HG03095 (cell line): ENCODE results near the gene YIPF2.
"Not testable (repeated sequence)": the region's sequence is repeated elsewhere in the genome, so short reads cannot be mapped to it uniquely, and the experiment has no call there.

Experiments
- ATAC-seq: cut with Tn5 transposase; IDR thresholded peaks from one replicate; pipeline ENCODE4 v1.9.1; 2021; ENCODE audit warnings: moderate library complexity; ENCODE audit not compliant: unreplicated experiment

The YIPF2 gene

DNA sequence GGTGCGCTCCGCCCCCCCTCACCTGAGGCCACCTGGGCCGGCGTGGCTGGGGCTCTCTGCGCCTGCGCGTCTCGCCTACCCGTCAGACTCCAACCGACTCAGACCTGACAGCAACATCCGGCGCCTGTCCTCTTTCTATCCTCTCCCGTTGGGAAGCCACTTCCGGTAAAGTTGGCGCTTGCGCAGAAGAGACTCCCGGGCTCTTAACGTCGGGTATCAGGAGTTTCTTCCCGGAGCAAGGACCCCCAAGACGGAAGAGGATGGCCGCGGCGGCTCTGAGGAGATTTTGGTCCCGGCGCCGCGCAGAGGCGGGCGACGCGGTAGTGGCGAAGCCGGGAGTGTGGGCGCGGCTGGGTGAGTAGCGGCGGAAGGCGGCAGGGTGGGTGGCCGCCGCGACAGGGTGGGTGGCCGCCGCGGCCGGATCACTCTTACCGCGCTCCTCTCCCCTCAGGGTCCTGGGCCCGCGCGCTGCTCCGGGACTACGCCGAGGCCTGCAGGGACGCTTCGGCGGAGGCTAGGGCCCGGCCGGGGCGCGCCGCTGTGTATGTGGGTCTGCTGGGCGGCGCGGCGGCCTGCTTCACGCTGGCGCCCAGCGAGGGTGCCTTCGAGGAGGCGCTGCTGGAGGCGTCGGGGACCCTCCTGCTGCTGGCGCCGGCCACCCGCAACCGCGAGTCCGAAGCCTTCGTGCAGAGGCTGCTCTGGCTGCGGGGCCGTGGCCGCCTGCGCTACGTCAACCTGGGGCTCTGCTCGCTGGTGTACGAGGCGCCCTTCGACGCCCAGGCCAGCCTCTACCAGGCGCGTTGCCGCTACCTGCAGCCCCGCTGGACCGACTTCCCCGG, at the start of gene YIPF2, which contains the start of gene TIMM29:
Gene YIPF2, minus strand, starts transcription at position 77 of the 839 bp plus-strand sequence. CDS start 229 bp downstream, outside the sequence.
Gene TIMM29, plus strand, starts transcription at position 249 of the 839 bp plus-strand sequence. Its CDS starts 12 bp downstream, at position 261.
- peak; percentile 67 for ATAC-seq

GRCh38 chr19:10977742-10978092, 49.3 kb upstream of the YIPF2 start:
- no peak for ATAC-seq

- ATAC-seq: no peak
Measured at GRCh38 chr19:10976131-10976892, 47.9 kb upstream of the YIPF2 start.

GRCh38 chr19:10975374-10976130, 47.1 kb upstream of the YIPF2 start:
- ATAC-seq: no peak

DNA sequence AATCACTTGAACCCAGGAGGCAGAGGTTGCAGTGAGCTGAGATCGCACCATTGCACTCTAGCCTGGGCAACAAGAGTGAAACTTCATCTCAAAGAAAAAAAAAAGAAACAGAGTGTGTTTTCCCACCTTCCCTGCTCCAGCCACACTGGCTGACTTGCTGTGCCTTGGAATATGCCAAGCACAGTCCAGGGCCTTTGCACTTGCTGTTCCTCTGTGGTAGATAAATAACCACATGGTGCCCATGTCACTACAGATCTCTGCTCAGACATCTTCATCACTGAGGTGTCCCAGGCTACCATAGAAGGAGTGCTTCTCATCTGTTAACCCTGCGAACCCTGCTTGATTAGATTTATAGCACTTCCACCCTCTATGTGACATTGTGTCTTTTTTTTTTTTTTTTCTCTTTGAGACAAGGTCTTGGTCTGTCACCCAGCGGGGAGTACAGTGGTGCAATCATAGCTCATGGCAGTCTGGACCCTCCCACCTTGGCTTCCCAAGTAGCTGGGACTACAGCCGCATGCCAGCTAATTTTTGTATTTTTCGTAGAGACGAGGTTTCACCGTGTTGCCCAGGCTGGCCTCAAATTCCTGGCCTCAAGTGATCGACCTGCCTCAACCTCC, 42.8 kb upstream of the YIPF2 start:
- ATAC-seq: no peak

DNA sequence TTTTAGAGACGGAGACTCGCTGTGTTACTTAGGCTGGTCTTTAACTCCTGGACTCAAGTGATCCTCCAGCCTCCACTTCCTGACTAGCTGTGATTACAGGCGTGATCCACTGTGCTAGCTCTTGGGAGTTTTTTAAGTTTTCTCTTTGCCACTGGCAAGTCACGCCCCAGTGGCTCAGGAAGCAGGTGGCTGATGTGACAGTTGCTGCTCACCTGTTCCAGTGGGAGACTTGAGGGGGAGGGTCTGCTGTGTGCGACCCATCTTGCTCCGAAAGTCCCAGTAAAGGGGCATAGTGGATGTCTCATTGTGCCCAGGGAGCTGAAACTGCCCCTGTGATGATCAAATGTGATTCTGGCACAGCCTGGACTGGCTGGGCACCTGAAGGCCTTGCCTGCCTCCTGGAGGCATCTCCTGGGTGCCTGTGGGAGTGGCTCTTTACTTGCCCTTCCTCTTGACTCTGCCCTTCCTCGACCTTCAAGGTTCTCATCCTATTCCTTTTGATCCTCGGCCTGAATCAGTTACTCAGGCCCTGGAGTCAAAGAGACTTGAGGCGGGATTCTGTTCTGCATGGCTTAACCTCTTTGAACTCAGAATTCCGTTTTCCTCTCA, 40.2 kb upstream of the YIPF2 start:
- no peak for ATAC-seq

DNA sequence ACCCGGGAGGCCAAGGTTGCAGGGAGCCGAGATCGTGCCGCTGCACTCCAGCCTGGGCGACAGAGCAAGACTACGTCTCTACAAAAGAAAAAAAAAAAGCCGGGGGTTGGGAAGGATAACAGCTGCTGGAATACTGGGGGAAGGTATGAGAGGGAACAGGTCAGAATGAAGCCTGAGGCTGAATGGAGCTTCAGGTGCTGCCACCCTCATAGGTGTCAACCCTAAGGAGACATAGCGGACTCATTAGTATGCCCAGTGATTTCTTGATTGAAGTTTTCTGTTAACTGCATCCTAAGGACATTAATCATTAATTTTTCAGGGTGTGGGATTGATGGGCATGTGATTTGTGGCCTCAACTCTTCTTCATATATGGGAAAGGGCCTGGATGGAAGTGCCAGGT, 38.4 kb upstream of the YIPF2 start:
- ATAC-seq: no peak

- ATAC-seq: no peak
Measured at GRCh38 chr19:10965398-10965797, 37.0 kb upstream of the YIPF2 start.

DNA sequence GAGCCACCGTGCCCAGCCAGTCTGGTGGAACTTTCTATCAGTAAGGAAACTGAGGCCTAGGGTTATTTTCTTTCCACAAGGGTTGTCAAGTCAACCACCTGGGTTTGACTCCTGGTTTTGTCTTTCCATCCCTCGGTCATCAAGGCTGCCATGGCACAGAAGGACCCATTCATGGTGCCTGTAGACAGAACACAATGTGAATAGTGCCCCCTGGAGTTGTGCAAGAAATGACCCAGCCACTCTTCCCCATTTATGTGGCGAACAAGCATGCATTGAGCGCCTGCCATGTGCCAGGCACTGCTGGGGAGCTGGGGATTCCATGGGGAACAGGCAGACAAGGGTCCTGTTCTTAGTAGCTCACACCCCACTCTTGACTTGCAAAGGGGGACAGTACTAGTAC, 36.5 kb upstream of the YIPF2 start:
- ATAC-seq: no peak

GRCh38 chr19:10963865-10964264, 35.4 kb upstream of the YIPF2 start:
- no peak for ATAC-seq

GRCh38 chr19:10962863-10963262, 34.4 kb upstream of the YIPF2 start:
- no peak for ATAC-seq

- ATAC-seq: peak; percentile 34
Measured at GRCh38 chr19:10961073-10961860, 32.8 kb upstream of the YIPF2 start.

DNA sequence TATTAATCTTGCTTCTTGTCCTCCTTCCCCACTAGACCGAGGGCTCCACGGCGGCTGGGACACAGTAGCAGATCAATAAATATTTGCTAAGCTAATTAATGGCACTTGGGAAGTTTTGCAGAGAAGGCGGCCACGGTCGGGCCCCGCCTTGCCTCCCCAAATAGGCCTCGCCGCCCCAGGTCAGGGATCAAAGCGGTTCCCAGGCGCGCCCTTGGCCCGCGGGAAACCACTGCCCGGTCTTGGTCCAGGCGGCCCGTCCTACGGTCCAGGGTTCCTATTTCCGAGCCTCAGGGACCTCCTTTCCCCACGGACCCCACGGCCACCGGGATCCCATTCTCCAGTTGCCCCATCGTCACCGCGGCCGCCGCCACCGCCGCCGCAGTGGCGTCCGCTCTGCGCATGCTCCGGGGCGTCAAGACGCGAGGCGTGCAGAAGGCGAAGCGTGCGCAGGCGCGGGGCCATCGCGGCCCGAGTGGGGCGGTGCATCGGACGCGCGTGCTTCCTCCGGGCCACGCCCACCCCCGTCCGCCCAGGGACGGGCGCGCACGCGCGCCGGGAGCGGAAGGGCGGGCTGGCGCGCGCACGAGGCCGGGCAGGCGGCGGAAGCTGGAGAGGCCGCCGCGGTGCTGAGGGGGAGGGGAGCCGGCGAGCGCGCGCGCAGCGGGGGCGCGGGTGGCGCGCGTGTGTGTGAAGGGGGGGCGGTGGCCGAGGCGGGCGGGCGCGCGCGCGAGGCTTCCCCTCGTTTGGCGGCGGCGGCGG, 32.1 kb upstream of the YIPF2 start, which contains the start of gene SMARCA4:
Gene SMARCA4, plus strand, starts transcription at position 717 of the 759 bp plus-strand sequence. CDS start 23,122 bp downstream, outside the sequence.
- ATAC-seq: peak; percentile 56

- not testable (repeated sequence) for ATAC-seq
Measured at GRCh38 chr19:10959277-10959968, 31.0 kb upstream of the YIPF2 start.

- no peak for ATAC-seq
Measured at GRCh38 chr19:10952809-10953208, 24.4 kb upstream of the YIPF2 start.

GRCh38 chr19:10946958-10947657, 18.7 kb upstream of the YIPF2 start:
- ATAC-seq: no peak

DNA sequence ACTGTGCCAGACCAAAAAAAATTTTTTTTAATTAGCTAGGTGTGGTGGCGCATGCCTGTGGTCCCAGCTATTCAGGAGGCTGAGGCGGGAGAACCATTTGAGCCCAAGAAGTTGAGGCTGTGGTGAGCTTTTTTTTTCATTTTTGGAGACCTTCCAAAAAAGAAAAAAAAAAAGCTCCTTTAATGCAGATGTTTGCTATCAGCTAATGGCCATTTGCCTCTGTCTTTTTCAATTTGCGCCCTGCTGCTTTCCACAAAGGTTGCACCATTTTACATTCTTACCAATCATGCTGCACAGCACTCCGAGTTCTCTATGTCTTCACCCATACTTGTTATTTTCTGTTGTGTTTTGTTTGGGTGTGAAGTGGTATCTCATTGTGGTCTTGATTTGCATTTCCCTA, 16.8 kb upstream of the YIPF2 start:
- no peak for ATAC-seq

- ATAC-seq: not testable (repeated sequence)
Measured at GRCh38 chr19:10943412-10943811, 15.0 kb upstream of the YIPF2 start.
